Fibroblast of lung (primary cell): ENCODE measurements around the gene PRKAG2. TPM values are rescaled to one million over a fixed set of nuclear protein-coding genes. Genes with fewer than 3 reads are reported as not detected.

Source experiments
- DNase-seq, 2 donors: peaks; one replicate each; pipeline versions ENCODE4 v3.0.0 to v3.0.0-alpha.2; 2010; ENCODE audit warnings: low read depth in 2 of 2
- H2AFZ ChIP-seq: 2 replicates; pipeline ENCODE4 v1.5.1; 2012; ENCODE audit warnings: low read length, control low read depth, inconsistent platforms
- H3K27ac ChIP-seq: 2 replicates; pipeline ENCODE4 v1.5.1; 2011; ENCODE audit warnings: low read length, control low read depth; ENCODE audit not compliant: insufficient read depth
- H3K27me3 ChIP-seq: 2 replicates; pipeline ENCODE4 v1.5.1; 2011; ENCODE audit warnings: mild to moderate bottlenecking, low read length; ENCODE audit not compliant: control insufficient read depth, insufficient read depth
- H3K36me3 ChIP-seq: 2 replicates; pipeline ENCODE4 v1.5.1; 2011; ENCODE audit warnings: low read length; ENCODE audit not compliant: control insufficient read depth, insufficient read depth
- H3K4me1 ChIP-seq: 2 replicates; pipeline ENCODE4 v1.5.1; 2011; ENCODE audit warnings: low read length; ENCODE audit not compliant: control insufficient read depth, insufficient read depth; ENCODE audit errors: extremely low read depth
- H3K4me2 ChIP-seq: 2 replicates; pipeline ENCODE4 v1.5.1; 2011; ENCODE audit warnings: low read length, control low read depth; ENCODE audit not compliant: insufficient read depth; ENCODE audit errors: extremely low read depth
- H3K4me3 ChIP-seq, 4 experiments: fragments of 200-600 bp in 1 of 4; sonication (generic) in 1 of 4; replicated peaks in 1 of 4; 2 replicates each; pipeline ENCODE4 v1.5.1; 2011 to 2016; ENCODE audit warnings: low read length in 4 of 4, low read depth in 3 of 4, mild to moderate bottlenecking in 3 of 4, control low read depth in 2 of 4, inconsistent platforms in 1 of 4, mixed read lengths in 1 of 4; ENCODE audit not compliant: insufficient read depth in 1 of 4; ENCODE audit errors: control extremely low read depth in 1 of 4
- H3K79me2 ChIP-seq: 2 replicates; pipeline ENCODE4 v1.5.1; 2012; ENCODE audit warnings: mild to moderate bottlenecking, low read length, inconsistent platforms; ENCODE audit not compliant: control insufficient read depth, insufficient read depth
- H3K9ac ChIP-seq: 2 replicates; pipeline ENCODE4 v1.5.1; 2011; ENCODE audit warnings: mild to moderate bottlenecking, low read length, control low read depth; ENCODE audit not compliant: insufficient read depth
- H3K9me3 ChIP-seq: 2 replicates; pipeline ENCODE4 v1.5.1; 2012; ENCODE audit warnings: low read depth, low read length; ENCODE audit not compliant: control insufficient read depth, insufficient read depth
- H4K20me1 ChIP-seq: 2 replicates; pipeline ENCODE4 v1.5.1; 2011; ENCODE audit warnings: low read length; ENCODE audit not compliant: control insufficient read depth, insufficient read depth; ENCODE audit errors: extremely low read depth
- EZH2 ChIP-seq: IDR thresholded peaks from 2 replicates; pipeline ENCODE4 v1.5.1; 2012; ENCODE audit warnings: low read length, control low read depth, mild to moderate bottlenecking; ENCODE audit errors: missing control alignments
- polyA plus RNA-seq, 2 donors: library from polyadenylated mRNA; depleted of rRNA in 1 of 2; stranded (reverse) in 1 of 2; unstranded in 1 of 2; fragments of >200 nt; gene quantifications; 2 replicates each; pipeline ENCODE4 v1.2.1, GENCODE V29; 2011 to 2012; ENCODE audit warnings: missing spikeins in 1 of 2
- total RNA-seq: library from RNA; depleted of rRNA; stranded (reverse); fragments of >200 nt; gene quantifications from 2 replicates; pipeline ENCODE4 v1.2.1, GENCODE V29; 2014
- TF ChIP-seq, protein P1 (sequence below), 2 donors: IDR thresholded peaks in 1 of 2; conservative IDR thresholded peaks in 1 of 2; 1 replicate in 1 of 2; 2 replicates in 1 of 2; pipeline ENCODE4 v1.5.1; 2011 to 2012; ENCODE audit warnings: low read length in 2 of 2, control low read depth in 1 of 2, inconsistent platforms in 1 of 2, low read depth in 1 of 2, mild to moderate bottlenecking in 1 of 2

The PRKAG2 gene
- total and polyA plus RNA-seq, 2 donors (not counting 1 experiment from before 2014, with no cell fraction given) = 11.9 to 56.7 TPM

GRCh38 chr7:151774951-151775350 lies 102.0 kb downstream of the PRKAG2 start:
- Histone ChIP-seq H3K4me2 (no peak overlapping the region), H2AFZ (no peak overlapping the region), H3K9ac (no peak overlapping the region), H3K27me3 (peaks cover 21% of the 10 kb centered on the region), H3K9me3 (no peaks in the 10 kb centered on the region), H4K20me1 (no peaks in the 10 kb centered on the region), H3K4me3 (no peak overlapping the region), H3K27ac (no peak overlapping the region), H3K4me1 (no peaks in the 10 kb centered on the region), H3K79me2 (no peaks in the 10 kb centered on the region), H3K36me3 (no peaks in the 10 kb centered on the region)
- TF ChIP-seq, protein P1, sequence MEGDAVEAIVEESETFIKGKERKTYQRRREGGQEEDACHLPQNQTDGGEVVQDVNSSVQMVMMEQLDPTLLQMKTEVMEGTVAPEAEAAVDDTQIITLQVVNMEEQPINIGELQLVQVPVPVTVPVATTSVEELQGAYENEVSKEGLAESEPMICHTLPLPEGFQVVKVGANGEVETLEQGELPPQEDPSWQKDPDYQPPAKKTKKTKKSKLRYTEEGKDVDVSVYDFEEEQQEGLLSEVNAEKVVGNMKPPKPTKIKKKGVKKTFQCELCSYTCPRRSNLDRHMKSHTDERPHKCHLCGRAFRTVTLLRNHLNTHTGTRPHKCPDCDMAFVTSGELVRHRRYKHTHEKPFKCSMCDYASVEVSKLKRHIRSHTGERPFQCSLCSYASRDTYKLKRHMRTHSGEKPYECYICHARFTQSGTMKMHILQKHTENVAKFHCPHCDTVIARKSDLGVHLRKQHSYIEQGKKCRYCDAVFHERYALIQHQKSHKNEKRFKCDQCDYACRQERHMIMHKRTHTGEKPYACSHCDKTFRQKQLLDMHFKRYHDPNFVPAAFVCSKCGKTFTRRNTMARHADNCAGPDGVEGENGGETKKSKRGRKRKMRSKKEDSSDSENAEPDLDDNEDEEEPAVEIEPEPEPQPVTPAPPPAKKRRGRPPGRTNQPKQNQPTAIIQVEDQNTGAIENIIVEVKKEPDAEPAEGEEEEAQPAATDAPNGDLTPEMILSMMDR (conservative IDR thresholded peaks at IDR 0.05 in 1 of 2, IDR thresholded peaks at IDR 0.05 in 1 of 2; ENCODE audit: low read depth in 1 of 2, low read length in 2 of 2) = no peak
- TF ChIP-seq EZH2 = no peak
- no peak for DNase-seq

GRCh38 chr7:151773797-151774196 lies 103.1 kb downstream of the PRKAG2 start:
- H3K27ac ChIP-seq = no peak overlapping the region
- H3K4me3 ChIP-seq = no peak overlapping the region
- no peaks in the 10 kb centered on the region for H3K36me3 ChIP-seq
- H3K4me1 ChIP-seq = no peaks in the 10 kb centered on the region
- H3K4me2 ChIP-seq = no peak overlapping the region
- no peaks in the 10 kb centered on the region for H4K20me1 ChIP-seq
- H3K79me2 ChIP-seq = no peaks in the 10 kb centered on the region
- no peak overlapping the region for H3K9ac ChIP-seq
- no peaks in the 10 kb centered on the region for H3K9me3 ChIP-seq
- no peak for DNase-seq
- peaks cover 27% of the 10 kb centered on the region for H3K27me3 ChIP-seq
- no peak overlapping the region for H2AFZ ChIP-seq
- TF ChIP-seq, protein P1 (conservative IDR thresholded peaks at IDR 0.05 in 1 of 2, IDR thresholded peaks at IDR 0.05 in 1 of 2; ENCODE audit: low read depth in 1 of 2, low read length in 2 of 2) = no peak
- TF ChIP-seq EZH2 = no peak

DNA sequence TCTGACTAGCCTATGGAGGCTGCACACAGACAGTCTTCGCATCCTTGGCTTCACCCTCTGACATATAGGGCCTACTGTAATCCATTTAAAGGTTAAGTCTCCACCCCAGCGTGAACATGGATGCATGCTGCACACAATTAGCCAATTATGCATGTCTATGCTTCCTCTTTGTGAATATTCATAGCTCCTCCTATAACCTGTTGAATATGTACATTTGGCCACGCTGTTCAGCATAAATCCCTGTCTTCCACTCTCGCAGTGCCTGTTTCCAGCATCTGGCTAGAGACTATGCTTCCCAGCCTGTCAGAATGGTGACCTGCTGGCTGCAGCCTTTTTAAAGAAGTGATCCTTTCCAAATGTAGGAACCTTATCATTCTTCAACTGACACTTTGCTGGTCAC lies 106.7 kb downstream of the PRKAG2 start:
- no peak for DNase-seq
- H3K27me3 ChIP-seq = peaks cover 27% of the 10 kb centered on the region
- TF ChIP-seq, protein P1 (conservative IDR thresholded peaks at IDR 0.05 in 1 of 2, IDR thresholded peaks at IDR 0.05 in 1 of 2; ENCODE audit: low read depth in 1 of 2, low read length in 2 of 2) = no peak
- no peak for TF ChIP-seq EZH2

More for the DNA sequence above, 106.7 kb downstream of the PRKAG2 start:
- no peaks in the 10 kb centered on the region for H3K79me2 ChIP-seq
- no peak overlapping the region for H3K4me2 ChIP-seq
- H3K9ac ChIP-seq = no peak overlapping the region
- no peaks in the 10 kb centered on the region for H3K36me3 ChIP-seq
- H3K4me1 ChIP-seq = no peaks in the 10 kb centered on the region
- no peak overlapping the region for H2AFZ ChIP-seq
- H3K9me3 ChIP-seq = no peaks in the 10 kb centered on the region
- no peaks in the 10 kb centered on the region for H4K20me1 ChIP-seq
- H3K27ac ChIP-seq = no peak overlapping the region
- H3K4me3 ChIP-seq = no peak overlapping the region
